Iris pigment epithelial cell (primary cell): ENCODE data around the gene PRRC2A.
"Not testable (repeated sequence)": the region's sequence is repeated elsewhere in the genome, so short reads cannot be mapped to it uniquely, and the experiment has no call there.

ENCODE experiments used
- DNase-seq: peaks from one replicate; pipeline ENCODE4 v3.0.0-alpha.2; 2011; ENCODE audit warnings: low read depth

Gene PRRC2A

DNA sequence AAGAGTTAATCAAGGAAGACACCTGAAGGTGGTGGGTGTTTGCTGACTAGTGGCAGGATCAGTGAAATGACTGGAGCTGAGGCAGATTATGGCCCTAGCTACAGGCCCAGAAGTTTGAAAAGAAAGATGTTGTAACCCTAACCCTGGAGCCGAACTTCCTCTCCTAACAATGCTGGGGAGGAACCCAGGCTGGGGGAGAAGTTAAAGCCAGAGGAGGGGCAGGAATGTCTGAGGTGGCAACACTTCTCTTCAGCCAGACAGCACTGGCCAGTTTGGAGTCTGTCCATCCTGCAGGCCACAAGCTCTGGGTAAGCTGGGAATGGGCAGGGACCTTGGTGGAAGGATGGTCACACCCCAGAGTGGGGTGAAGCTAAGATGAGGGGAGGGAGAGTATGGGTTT is 34.5 kb upstream of the PRRC2A start, which contains the start of gene LST1:
Gene LST1, plus strand, starts transcription at position 270 of the 400 bp plus-strand sequence. CDS start 1,023 bp downstream, outside the sequence.
- DNase-seq = no peak

DNA sequence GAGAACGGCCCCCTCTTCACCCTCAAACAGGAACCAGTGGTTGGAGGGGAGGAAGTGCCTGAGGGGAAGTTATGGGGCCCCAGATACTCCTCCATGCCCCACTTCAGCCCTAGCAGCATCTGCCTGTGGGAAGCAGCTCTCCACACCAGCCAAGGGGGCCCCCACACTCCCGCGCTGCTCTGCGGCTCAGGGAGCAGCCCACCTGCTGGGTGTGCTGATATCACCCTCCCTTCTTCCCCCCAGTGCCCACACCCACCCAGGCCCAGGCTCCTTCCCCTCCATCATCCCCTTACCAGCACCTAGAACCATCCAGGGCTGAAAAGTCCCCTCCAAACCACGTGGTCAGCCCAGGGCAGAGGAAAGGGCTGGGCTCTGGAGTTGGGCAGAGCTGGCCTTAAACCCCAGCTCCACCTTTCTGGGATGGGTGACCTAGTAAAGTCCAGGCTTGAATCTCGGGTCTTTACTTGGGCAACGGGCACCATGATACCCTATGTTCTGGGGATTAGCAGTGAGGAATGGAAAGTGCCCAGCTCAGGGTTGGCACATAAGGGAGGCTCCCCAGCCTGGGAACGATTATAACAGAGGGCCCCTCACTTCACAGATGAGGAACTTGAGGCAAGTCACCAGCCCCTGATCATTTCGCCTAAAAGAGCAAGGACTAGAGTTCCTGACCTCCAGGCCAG is 33.8 kb upstream of the PRRC2A start:
- no peak for DNase-seq

DNA sequence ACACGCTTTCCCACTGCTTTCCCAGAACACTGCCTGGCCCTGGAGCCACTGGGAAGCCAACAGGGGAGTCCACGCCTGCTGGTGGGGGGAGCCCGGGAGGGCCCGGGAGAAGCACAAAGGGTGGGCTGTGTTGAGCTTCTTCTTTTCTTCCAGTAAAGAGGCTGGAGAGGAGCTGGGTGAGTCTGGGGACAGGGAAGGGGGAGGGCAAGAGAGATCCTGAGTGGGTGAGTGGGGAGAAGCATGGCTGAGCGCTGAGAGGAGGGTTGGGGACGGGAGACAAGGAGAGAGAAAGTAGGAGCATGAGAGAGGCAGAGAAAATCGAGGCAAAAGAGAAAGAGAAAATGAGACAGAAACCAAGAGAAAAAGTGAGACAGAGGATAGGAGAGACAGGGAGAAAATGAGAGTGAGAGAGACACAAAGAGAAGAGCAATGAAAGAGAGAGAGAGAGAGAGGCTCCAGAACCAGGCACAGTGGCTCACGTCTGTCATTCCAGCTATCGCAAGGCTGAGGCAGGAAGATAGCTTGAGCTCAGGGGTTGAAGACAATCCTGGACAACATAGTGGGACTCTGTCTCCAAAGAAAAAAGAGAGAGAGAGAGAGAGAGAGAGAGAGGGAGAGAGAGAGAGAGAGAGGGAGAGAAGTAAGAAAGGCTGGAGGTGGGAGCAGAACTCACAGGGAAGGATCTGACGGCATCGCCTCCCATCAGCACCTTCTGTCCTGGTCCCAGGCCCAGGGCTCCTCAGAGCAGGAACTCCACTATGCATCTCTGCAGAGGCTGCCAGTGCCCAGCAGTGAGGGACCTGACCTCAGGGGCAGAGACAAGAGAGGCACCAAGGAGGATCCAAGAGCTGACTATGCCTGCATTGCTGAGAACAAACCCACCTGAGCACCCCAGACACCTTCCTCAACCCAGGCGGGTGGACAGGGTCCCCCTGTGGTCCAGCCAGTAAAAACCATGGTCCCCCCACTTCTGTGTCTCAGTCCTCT is 32.4 kb upstream of the PRRC2A start:
- DNase-seq = no peak

DNA sequence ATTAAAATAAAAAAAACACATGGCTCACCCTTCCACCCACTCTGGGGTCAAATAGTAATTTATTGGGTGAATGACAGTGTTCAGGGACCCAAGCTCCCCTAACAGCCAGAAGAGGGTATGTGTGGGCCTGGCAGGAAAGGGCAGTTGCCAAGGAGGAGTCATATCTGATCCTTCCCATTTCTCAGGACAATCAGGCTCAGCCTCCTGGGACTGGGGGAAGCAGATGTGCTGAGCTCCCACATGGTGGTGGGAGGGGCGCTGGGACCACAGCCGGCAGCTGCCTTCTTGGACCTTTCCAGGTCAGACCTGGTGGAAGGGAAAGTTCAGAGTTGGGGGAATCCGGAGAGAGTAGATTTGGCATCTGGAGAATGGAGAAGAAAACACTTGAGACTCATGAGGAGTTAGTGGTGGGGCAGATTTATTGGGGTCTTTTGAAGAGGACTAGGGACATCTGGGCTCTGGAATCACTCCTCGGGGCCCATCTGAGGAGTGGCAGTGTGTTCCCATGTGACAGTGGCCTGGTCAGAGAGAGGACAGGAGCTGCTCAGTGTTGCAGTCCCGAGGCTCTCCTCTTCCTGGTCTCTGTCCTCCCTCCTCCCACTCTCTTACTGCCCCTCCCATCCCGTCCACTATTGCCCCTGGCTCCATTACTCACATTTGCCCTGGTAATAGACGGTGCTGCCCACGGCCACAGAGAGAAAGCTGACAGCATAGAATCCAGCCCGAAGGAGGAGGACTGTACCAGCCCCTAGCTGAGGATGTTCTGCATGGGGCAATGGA is 31.5 kb upstream of the PRRC2A start:
- DNase-seq = no peak

DNA sequence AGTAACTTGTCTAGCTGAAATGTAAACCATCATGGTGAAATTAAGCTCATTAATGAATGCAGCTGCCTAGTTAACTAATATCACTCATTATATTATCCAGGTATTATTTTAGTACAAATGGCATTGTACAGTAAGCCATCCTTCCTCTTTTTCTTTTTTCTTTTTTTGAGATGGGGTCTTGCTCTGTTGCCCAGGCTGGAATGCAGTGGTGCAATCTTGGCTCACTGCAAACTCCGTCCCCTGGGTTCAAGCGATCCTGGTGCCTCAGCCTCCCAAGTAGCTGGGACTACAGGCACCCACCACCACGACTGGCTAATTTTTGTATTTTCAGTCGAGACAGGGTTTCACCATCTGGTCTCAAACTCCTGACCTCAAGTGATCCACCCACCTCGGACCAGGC is 29.8 kb upstream of the PRRC2A start:
- not testable (repeated sequence) for DNase-seq

DNA sequence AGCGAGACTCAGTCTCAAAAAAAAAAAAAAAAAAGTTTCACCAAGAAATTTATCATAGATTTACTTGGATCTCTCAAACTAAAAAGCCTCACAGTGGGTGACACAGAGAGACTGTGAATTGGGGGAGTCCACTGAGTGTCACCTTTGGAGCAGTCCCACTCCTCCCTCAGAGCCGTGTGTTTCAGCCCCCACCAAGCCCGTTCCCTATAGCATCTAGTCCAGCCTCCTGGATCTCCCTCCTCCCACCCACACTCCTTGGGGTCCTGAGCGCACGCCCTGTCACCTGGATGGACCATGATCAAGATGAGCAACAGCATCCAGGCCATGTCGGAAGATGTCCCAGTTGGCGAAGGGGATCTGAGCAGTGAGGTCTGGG is 28.1 kb upstream of the PRRC2A start:
- DNase-seq = no peak

DNA sequence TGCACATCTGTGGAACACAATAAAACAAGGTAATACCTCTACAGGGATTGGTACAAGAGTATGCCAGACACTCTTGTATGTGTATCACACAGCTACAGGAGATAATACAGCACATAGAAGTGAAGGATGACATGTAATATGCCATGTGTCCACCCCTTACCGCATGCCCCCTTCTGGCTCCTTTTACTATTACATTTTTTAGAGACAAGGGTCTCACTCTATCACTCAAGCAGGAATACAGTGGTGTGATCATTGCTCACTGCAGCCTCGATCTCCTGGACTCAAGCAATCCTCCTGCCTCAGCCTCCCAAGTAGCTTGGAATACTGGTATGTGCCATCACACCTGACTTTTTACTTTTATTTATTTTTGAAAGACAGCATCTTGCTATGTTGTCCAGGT is 23.5 kb upstream of the PRRC2A start:
- DNase-seq = no peak

DNA sequence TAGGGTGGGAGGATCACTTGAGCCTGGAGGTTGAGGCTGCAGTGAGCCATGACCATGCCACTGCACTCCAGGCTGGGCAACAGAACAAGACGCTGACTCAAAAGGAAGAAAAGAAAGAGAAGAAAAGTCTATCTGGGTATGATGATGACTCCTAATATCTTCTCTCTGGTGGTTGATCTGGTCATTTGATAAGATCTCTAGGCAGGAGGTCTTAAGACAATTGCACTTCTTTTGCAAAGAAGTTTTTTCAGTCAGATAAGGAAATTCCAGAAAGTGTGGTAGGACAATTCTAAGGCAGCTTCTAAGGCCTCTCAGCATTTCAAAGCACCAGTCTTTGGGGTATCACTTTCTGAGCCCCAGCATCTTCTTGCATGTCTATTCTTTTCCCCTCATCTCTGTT is 13.2 kb upstream of the PRRC2A start:
- DNase-seq = no peak

DNA sequence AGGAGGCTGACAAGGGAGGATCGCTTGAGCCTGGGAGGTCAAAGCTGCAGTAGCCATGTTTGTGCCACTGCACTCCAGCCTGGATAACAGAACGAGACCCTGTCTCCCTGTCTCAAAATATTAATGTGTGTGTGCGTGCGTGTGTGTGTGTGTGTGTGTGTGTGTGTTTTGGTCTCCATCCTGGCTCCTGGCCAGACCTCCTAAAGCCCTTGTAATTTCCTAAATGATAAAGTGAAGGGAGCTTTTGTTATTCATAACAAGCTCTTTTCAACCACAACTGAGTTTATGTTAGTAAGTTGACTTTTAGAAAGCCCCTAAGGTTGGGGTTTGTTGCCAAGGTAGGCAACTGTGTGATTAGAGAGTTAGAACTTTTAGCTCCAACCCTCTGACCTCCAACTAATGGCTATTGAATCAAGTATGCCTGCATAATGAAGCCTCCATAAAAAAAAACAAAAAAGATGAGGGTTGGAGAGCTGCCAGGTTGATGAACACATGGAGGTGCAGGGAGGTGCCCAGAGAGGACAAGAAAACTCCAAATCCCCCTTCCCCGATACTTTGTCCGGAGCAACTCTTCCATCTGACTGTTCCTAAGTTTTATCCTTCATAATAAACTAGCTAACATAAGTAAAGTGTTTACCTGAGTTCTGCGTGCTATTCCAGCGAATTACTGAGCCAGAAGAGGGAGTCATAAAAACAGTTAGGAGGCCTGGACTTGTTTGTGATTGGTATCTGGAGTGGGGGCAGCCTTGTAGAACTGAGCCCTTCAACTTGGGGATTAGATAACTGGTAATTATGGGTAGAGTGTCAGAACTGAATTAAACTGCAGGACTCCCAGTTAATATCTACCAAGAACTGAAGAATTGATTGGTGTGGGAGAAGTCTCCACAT is 10.8 kb upstream of the PRRC2A start:
- no peak for DNase-seq

DNA sequence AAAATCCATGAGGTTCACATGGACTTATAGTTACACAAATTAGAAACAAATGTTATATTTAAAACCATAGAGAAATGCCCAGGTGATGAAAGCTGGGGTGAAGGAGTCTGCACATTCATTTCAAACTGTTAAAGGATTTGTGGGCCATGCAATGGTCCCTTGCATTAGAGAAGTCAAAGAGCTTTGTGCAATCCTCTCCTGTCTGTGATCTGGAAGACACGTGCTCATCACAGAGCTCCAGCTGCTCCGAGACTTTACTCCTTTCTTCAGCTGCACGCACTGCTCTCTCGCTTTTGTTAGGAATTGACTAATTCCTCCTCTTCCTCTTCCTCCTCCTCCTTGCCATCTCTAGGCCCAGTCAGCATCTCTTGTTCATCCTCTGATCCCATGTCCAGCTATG is 9.5 kb upstream of the PRRC2A start:
- DNase-seq = no peak

DNA sequence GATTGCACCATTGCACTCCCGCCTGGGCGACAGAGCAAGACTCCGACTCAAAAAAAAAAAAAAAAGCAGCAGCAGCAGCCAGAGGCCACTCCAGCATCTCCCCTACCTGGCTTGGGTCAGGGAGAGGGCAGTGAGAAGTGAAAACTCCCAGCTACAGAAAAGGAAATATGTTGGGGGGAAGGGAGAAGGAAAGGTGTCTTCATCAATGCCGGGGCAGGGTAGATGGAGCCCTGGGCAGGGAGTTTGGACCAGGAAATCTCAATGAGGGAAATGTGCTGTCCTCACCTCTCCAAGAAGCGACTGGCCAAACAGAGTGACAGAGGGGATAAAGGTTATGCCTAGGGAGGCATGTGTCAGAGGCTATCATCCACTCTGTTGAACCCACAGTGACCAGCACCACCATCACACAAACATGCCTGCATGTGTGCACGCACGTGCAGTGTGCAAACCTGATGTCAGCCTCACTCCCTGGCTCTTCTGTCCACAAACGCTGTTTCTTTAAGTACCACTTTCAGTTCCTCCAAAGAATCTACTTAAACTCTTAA is 6.4 kb upstream of the PRRC2A start:
- no peak for DNase-seq

DNA sequence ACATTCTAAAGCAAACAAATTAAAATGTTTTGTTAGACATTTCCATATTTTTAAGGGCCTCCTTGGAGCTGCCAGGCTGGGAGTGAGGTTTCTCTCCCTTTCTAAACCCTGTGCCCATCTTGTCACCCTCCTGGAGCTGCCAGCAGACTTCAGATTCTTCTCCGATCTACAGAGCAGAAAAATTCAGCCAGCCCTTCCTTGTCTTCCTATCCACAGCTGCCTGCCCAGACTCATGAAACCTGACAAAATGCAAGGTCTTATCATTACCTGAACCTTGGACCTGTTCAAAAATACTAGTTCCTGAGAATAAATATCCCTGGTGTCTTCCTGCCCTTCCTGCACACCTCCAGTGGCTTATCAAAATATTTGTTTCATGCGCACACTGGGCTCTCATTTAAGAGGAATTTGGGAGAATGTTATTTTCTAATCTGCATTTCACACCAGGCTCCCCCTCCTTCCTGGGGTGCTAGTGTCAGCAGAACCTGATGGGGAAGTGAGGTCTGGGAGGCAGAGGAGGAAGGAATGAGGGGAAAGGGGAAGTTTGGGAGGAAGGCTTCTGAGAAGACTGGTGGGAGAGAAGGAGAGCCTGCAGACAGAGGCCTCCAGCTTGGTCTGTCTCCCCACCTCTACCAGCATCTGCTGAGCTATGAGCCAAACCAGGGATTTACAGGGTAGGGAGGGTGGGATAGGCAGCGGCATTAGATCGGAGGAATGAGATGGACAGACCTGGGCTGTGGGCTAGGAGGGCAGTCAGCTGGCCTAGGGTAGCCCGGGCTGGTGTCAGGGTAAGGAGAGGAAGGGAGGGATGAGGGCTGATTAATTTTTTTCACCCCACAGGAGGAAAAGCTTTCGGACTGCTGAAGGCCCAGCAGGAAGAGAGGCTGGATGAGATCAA is 5.6 kb upstream of the PRRC2A start, which contains the start of gene AIF1:
Gene AIF1, plus strand, starts transcription at position 551 of the 895 bp plus-strand sequence. Its CDS starts 96 bp downstream, at position 647.
- DNase-seq = no peak

DNA sequence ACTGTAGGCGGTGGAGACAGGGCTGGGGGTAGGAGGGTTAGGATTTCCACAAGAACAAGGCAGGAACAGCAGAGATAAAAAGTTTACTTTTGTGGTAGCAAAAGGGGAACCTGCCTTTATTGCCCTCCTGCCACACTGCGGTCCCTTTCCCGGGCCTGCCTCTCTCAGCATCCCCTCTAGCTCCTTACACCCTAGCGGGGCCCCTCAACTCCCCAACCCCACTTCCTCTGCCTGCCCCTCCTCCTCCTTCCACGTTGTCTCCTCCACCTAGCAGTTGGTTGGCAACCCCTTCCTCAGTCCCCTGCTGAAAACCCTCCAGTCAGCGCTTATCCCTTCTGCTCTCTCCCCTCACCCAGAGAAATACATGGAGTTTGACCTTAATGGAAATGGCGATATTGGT is 4.8 kb upstream of the PRRC2A start:
- DNase-seq = no peak

DNA sequence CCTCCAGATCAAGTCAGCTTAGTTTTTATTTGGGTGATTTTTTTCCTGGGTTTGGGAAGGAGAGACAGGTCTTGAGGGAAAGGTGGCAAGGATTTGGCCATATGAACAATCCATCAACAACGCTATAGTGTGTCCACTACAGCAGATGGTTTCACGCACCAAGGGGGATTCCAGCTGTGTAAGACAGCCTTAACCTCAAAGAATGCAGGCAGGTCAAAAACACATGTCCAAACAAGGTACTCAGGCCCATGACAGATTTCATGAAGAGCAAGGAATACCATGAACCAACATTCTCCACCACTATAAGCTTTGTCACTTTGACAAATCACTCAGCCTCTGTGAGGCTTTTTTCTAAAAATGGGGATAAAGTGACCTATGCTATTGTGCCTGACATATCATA is 3.5 kb upstream of the PRRC2A start:
- DNase-seq = no peak

DNA sequence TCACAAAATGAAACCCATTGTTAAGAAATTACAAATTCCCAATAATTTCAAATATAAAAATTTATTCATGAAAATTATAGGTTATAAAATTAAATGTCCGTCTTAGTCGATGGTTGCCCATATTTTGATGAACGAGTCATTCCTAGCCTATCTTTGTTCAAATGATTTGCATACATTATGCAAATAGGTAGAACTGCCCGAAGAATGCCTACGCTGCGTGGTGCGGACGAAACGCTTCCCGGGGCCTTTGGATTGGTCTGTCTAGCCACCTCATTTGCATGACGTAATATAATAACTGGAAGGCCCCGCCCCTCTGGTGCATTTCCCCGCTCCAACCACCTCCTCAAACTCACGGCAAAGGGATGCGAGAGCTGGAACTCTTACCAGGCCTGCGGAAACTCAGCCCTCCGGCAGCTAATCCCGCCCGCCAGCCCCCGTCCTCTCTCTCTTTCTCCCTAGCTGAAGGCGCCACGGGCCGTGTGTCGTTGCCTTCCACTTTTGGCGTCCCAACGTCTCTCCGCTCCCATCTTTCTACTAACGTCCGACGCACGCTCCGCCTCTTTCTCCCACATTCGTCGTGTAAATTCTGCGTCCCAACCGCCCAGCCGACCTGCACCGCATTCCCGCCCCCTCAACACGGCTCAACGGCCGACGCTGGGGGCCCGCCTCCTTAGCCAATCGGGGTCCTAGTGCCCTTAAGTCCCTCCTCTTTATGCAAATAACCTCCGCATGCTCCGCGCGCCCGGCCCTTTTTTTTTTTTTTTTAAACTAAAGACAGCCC is 520 bp upstream of the PRRC2A start:
- peak; percentile 100 for DNase-seq

DNA sequence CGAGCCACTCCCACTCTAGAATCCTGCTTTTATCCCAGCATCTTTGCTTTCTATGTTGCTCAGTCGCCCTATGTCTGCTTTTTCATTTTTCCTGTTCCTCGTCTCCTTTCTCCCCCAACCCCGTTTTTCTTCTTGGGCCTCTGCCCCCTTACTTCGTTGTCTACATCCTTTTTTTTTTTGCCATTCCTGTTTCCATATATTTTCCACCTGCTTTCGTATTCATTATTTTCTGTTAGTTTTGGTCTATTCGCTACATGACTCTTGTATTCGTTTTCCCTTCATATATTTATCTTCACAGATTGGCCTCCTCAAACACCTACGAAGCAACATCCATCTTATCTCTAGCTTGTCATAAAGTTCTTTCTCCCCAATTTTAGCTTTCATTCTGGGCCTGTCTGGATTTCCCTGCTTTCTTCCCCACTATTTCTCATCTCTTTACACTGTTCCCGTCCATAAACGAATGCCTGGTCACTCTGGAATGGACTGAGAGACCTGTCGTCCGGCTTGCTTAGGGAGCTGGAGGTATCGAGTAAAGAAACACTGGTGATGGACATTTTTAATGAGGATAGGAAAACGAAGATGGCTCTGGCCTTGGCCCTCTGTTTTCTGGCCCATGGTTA is 915 bp downstream of the PRRC2A start:
- no peak for DNase-seq

DNA sequence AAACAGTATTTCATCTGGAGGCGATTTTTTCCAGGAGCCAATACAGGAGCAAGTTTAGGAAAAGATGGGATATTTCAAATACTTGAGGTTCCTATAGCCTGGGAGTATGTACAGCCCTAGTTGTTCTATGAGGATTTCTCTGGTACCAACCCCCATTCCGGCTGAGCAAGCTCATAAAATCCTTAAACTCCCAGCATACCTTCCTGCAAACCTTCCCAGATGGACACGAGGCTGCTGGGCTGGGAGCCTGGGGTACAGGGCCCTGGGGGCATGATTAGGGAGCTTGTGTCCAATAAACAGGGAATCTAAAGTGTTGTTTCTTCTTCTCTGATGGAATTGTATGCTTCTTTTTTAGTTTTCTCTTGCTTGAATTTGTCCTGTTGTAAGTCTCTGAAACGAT is 1.5 kb downstream of the PRRC2A start:
- DNase-seq = no peak

DNA sequence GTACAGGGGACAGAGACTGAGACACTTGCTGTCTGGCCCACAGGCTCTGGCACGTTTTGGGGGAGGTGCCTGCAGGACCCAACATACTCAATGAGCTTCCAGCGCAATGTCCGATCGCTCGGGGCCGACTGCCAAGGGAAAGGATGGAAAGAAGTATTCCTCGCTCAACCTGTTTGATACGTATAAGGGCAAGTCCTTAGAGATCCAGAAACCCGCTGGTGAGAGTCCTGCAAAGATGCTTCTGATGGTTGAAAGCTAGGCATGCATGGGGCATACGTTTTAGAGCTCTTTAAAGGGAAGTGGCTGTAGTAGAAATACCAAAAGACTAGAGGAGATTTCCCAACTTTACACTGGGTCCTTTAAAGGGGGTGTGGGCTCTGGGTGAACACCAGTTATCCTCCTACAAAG is 2.2 kb downstream of the PRRC2A start:
- no peak for DNase-seq

DNA sequence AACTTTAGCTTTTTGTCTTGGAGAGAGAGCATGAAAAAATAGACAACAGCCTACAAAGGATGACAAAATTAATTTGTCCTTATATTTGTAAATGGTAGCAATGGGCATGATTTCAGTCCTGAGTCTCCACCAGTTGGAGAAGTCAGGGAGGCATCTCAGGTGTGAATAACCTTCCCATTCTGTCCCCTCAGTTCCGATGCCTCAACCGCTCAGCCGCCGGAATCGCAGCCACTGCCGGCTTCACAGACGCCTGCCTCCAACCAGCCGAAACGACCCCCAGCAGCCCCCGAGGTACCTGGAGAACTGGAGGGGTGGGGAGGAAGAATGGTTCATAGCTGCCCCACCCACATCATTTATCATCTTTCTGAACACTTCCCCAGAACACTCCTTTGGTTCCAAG is 3.6 kb downstream of the PRRC2A start:
- no peak for DNase-seq
